ENCODE measurements around the gene DPH1. TPM values are rescaled to one million over a fixed set of nuclear protein-coding genes. Genes with fewer than 3 reads are reported as not detected.

The DPH1 gene
- total and polyA plus RNA-seq, 2 donors (not counting 1 experiment from before 2014, with no cell fraction given) = 23.1 to 28.5 TPM

GRCh38 chr17:2061441-2061958 is 31.5 kb downstream of the DPH1 start:
- H3K9ac ChIP-seq (ENCODE audit: insufficient read depth, low read length) = peak overlapping the region; percentile 32
- H4K20me1 ChIP-seq (ENCODE audit: control insufficient read depth, extremely low read depth, insufficient read depth, low read length) = no peaks in the 10 kb centered on the region
- H3K27ac ChIP-seq (ENCODE audit: insufficient read depth, low read length) = peak overlapping the region; percentile 85
- peak in 1 of 2 donors; percentile 17 for DNase-seq (ENCODE audit: low read depth in 2 of 2)
- no peak overlapping the region for H3K4me2 ChIP-seq (ENCODE audit: extremely low read depth, insufficient read depth, low read length)
- peaks cover 68% of the 10 kb centered on the region for H3K4me1 ChIP-seq (ENCODE audit: control insufficient read depth, extremely low read depth, insufficient read depth, low read length)
- H3K27me3 ChIP-seq (ENCODE audit: control insufficient read depth, insufficient read depth, low read length) = no peaks in the 10 kb centered on the region
- H3K36me3 ChIP-seq (ENCODE audit: control insufficient read depth, insufficient read depth, low read length) = peaks cover 38% of the 10 kb centered on the region
- H2AFZ ChIP-seq (ENCODE audit: low read length) = no peak overlapping the region
- no peaks in the 10 kb centered on the region for H3K9me3 ChIP-seq (ENCODE audit: control insufficient read depth, insufficient read depth, low read depth, low read length)
- TF ChIP-seq CTCF (conservative IDR thresholded peaks at IDR 0.05 in 1 of 2, IDR thresholded peaks at IDR 0.05 in 1 of 2; ENCODE audit: low read depth in 1 of 2, low read length in 2 of 2) = no peak
- TF ChIP-seq EZH2 (IDR thresholded peaks at IDR 0.05; ENCODE audit: low read length, missing control alignments) = no peak
- peaks cover 58% of the 10 kb centered on the region for H3K79me2 ChIP-seq (ENCODE audit: control insufficient read depth, insufficient read depth, low read length)
- no peak overlapping the region for H3K4me3 ChIP-seq (replicated peaks in 1 of 4; ENCODE audit: control extremely low read depth in 1 of 4, insufficient read depth in 1 of 4, low read depth in 3 of 4, low read length in 4 of 4)

- no peaks in the 10 kb centered on the region for H4K20me1 ChIP-seq (ENCODE audit: control insufficient read depth, extremely low read depth, insufficient read depth, low read length)
- peak; percentile 39 to 69 for DNase-seq (ENCODE audit: low read depth in 2 of 2)
- TF ChIP-seq CTCF (conservative IDR thresholded peaks at IDR 0.05 in 1 of 2, IDR thresholded peaks at IDR 0.05 in 1 of 2; ENCODE audit: low read depth in 1 of 2, low read length in 2 of 2) (no peak), EZH2 (IDR thresholded peaks at IDR 0.05; ENCODE audit: low read length, missing control alignments) (no peak)
- H3K4me1 ChIP-seq (ENCODE audit: control insufficient read depth, extremely low read depth, insufficient read depth, low read length) = peaks cover 80% of the 10 kb centered on the region
- no peaks in the 10 kb centered on the region for H3K9me3 ChIP-seq (ENCODE audit: control insufficient read depth, insufficient read depth, low read depth, low read length)
- H3K27ac ChIP-seq (ENCODE audit: insufficient read depth, low read length) = peak overlapping the region; percentile 85
- H3K4me2 ChIP-seq (ENCODE audit: extremely low read depth, insufficient read depth, low read length) = peak overlapping the region; percentile 29
- no peak overlapping the region for H2AFZ ChIP-seq (ENCODE audit: low read length)
- H3K79me2 ChIP-seq (ENCODE audit: control insufficient read depth, insufficient read depth, low read length) = peaks cover 46% of the 10 kb centered on the region
- H3K9ac ChIP-seq (ENCODE audit: insufficient read depth, low read length) = peak overlapping the region; percentile 26
- H3K36me3 ChIP-seq (ENCODE audit: control insufficient read depth, insufficient read depth, low read length) = peaks cover 30% of the 10 kb centered on the region
- no peaks in the 10 kb centered on the region for H3K27me3 ChIP-seq (ENCODE audit: control insufficient read depth, insufficient read depth, low read length)
- H3K4me3 ChIP-seq (replicated peaks in 1 of 4; ENCODE audit: control extremely low read depth in 1 of 4, insufficient read depth in 1 of 4, low read depth in 3 of 4, low read length in 4 of 4) = no peak overlapping the region
Observed at GRCh38 chr17:2062571-2063183, 32.7 kb downstream of the DPH1 start.

- H3K4me2 ChIP-seq (ENCODE audit: extremely low read depth, insufficient read depth, low read length) = no peak overlapping the region
- TF ChIP-seq CTCF (conservative IDR thresholded peaks at IDR 0.05 in 1 of 2, IDR thresholded peaks at IDR 0.05 in 1 of 2; ENCODE audit: low read depth in 1 of 2, low read length in 2 of 2) (no peak), EZH2 (IDR thresholded peaks at IDR 0.05; ENCODE audit: low read length, missing control alignments) (no peak)
- peaks cover 88% of the 10 kb centered on the region for H3K4me1 ChIP-seq (ENCODE audit: control insufficient read depth, extremely low read depth, insufficient read depth, low read length)
- peak overlapping the region; percentile 85 for H3K27ac ChIP-seq (ENCODE audit: insufficient read depth, low read length)
- H3K4me3 ChIP-seq (replicated peaks in 1 of 4; ENCODE audit: control extremely low read depth in 1 of 4, insufficient read depth in 1 of 4, low read depth in 3 of 4, low read length in 4 of 4) = no peak overlapping the region
- no peaks in the 10 kb centered on the region for H3K9me3 ChIP-seq (ENCODE audit: control insufficient read depth, insufficient read depth, low read depth, low read length)
- peaks cover 38% of the 10 kb centered on the region for H3K79me2 ChIP-seq (ENCODE audit: control insufficient read depth, insufficient read depth, low read length)
- H3K27me3 ChIP-seq (ENCODE audit: control insufficient read depth, insufficient read depth, low read length) = no peaks in the 10 kb centered on the region
- H3K36me3 ChIP-seq (ENCODE audit: control insufficient read depth, insufficient read depth, low read length) = peaks cover 22% of the 10 kb centered on the region
- no peak overlapping the region for H2AFZ ChIP-seq (ENCODE audit: low read length)
- peak overlapping the region; percentile 32 for H3K9ac ChIP-seq (ENCODE audit: insufficient read depth, low read length)
- DNase-seq (ENCODE audit: low read depth in 2 of 2) = peak; percentile 65 to 79
- H4K20me1 ChIP-seq (ENCODE audit: control insufficient read depth, extremely low read depth, insufficient read depth, low read length) = no peaks in the 10 kb centered on the region
Observed at GRCh38 chr17:2063261-2064146, 33.6 kb downstream of the DPH1 start.

All from fibroblast of lung (primary cell).